HEK293 (cell line): Measurements from ENCODE around the gene ZNF785.
"Not testable (repeated sequence)": the region's sequence is repeated elsewhere in the genome, so short reads cannot be mapped to it uniquely, and the experiment has no call there.

Source experiments
- CTCF ChIA-PET: fragments of 350-600 bp; formaldehyde crosslinking; extraction: SDS; loops from one replicate; lab custom pipeline; 2021; ENCODE audit warnings: antibody characterized with exemption; lab: Yijun Ruan, JAX
- POLR2A ChIA-PET: fragments of 300-600 bp; formaldehyde crosslinking; extraction: SDS; loops from one replicate; lab custom pipeline; 2020; ENCODE audit warnings: antibody characterized with exemption, inconsistent platforms; lab: Yijun Ruan, JAX
- H3K27ac ChIP-seq: fragments of 200-500 bp; sonication (Bioruptor generic); 2 replicates; pipeline ENCODE4 v1.5.1; 2014; ENCODE audit warnings: low read depth, low read length, control low read depth, inconsistent platforms; ENCODE audit errors: extremely low read depth
- H3K36me3 ChIP-seq, 2 experiments: fragments of 200-500 bp in 1 of 2; sonication (Bioruptor generic) in 1 of 2; 1 replicate in 1 of 2; 2 replicates in 1 of 2; pipeline ENCODE4 v1.5.1; 2014 to 2017; ENCODE audit warnings: inconsistent platforms in 2 of 2, low read length in 2 of 2; ENCODE audit not compliant: control insufficient read depth in 2 of 2, insufficient read depth in 1 of 2
- H3K4me1 ChIP-seq: fragments of 200-500 bp; sonication (Bioruptor generic); 2 replicates; pipeline ENCODE4 v1.5.1; 2014; ENCODE audit warnings: mild to moderate bottlenecking, low read length, inconsistent platforms; ENCODE audit not compliant: control insufficient read depth, insufficient read depth
- H3K4me3 ChIP-seq: 2 replicates; pipeline ENCODE4 v1.5.1; 2011; ENCODE audit warnings: low read depth, mild to moderate bottlenecking, control low read depth, low read length, moderate library complexity
- H3K9me3 ChIP-seq: fragments of 200-500 bp; sonication (Bioruptor generic); 2 replicates; pipeline ENCODE4 v1.5.1; 2014; ENCODE audit warnings: low read depth, low read length, inconsistent platforms; ENCODE audit not compliant: control insufficient read depth, insufficient read depth
- EGR2 ChIP-seq: fragments of 450-650 bp; formaldehyde crosslinking; IDR thresholded peaks from 2 replicates; pipeline ENCODE4 v1.5.1; 2016; ENCODE audit warnings: low read depth, missing biosample characterization, missing genetic modification characterization
- IKZF3 ChIP-seq: fragments of 450-650 bp; IDR thresholded peaks from 2 replicates; pipeline ENCODE4 v1.5.0; 2018; ENCODE audit warnings: missing biosample characterization, mild to moderate bottlenecking, missing genetic modification characterization, moderate library complexity
- MYNN ChIP-seq: fragments of 450-650 bp; formaldehyde crosslinking; IDR thresholded peaks from 2 replicates; pipeline ENCODE4 v1.5.1; 2016; ENCODE audit warnings: missing biosample characterization, missing genetic modification characterization, borderline replicate concordance
- OSR2 ChIP-seq: fragments of 450-650 bp; formaldehyde crosslinking; IDR thresholded peaks from 2 replicates; pipeline ENCODE4 v1.5.1; 2016; ENCODE audit warnings: missing biosample characterization, missing genetic modification characterization
- PRDM4 ChIP-seq: fragments of 450-650 bp; formaldehyde crosslinking; IDR thresholded peaks from 2 replicates; pipeline ENCODE4 v1.5.1; 2017; ENCODE audit warnings: missing biosample characterization, missing genetic modification characterization
- REST ChIP-seq: fragments of 450-650 bp; formaldehyde crosslinking; IDR thresholded peaks from 2 replicates; pipeline ENCODE4 v1.5.1; 2016; ENCODE audit warnings: missing biosample characterization, missing genetic modification characterization
- SP7 ChIP-seq: fragments of 450-650 bp; formaldehyde crosslinking; IDR thresholded peaks from 2 replicates; pipeline ENCODE4 v1.5.1; 2016; ENCODE audit warnings: missing biosample characterization, missing genetic modification characterization
- ZBTB17 ChIP-seq: fragments of 450-650 bp; formaldehyde crosslinking; IDR thresholded peaks from 2 replicates; pipeline ENCODE4 v1.5.1; 2016; ENCODE audit warnings: missing biosample characterization, missing genetic modification characterization
- ZFHX2 ChIP-seq: fragments of 450-650 bp; formaldehyde crosslinking; conservative IDR thresholded peaks from 2 replicates; pipeline ENCODE4 v1.5.1; 2016; ENCODE audit warnings: missing biosample characterization, missing genetic modification characterization
- ZNF140 ChIP-seq: fragments of 450-650 bp; formaldehyde crosslinking; IDR thresholded peaks from 2 replicates; pipeline ENCODE4 v1.5.1; 2016; ENCODE audit warnings: missing biosample characterization, missing genetic modification characterization
- ZNF23 ChIP-seq: fragments of 450-650 bp; formaldehyde crosslinking; IDR thresholded peaks from 2 replicates; pipeline ENCODE4 v1.5.1; 2016; ENCODE audit warnings: missing biosample characterization, missing genetic modification characterization, borderline replicate concordance
- ZNF248 ChIP-seq: fragments of 450-650 bp; formaldehyde crosslinking; IDR thresholded peaks from 2 replicates; pipeline ENCODE4 v1.5.1; 2017; ENCODE audit warnings: missing biosample characterization, missing genetic modification characterization
- ZNF302 ChIP-seq: fragments of 450-650 bp; formaldehyde crosslinking; IDR thresholded peaks from 2 replicates; pipeline ENCODE4 v1.5.1; 2016; ENCODE audit warnings: missing biosample characterization, missing genetic modification characterization, low read depth
- ZNF513 ChIP-seq: fragments of 450-650 bp; IDR thresholded peaks from 2 replicates; pipeline ENCODE4 v1.5.1; 2018; ENCODE audit warnings: missing biosample characterization, missing genetic modification characterization
- ZNF514 ChIP-seq: fragments of 450-650 bp; formaldehyde crosslinking; IDR thresholded peaks from 2 replicates; pipeline ENCODE4 v1.5.1; 2016; ENCODE audit warnings: missing biosample characterization, missing genetic modification characterization
- ZNF555 ChIP-seq: fragments of 450-650 bp; formaldehyde crosslinking; conservative IDR thresholded peaks from 2 replicates; pipeline ENCODE4 v1.5.1; 2017; ENCODE audit warnings: missing biosample characterization, mild to moderate bottlenecking, missing genetic modification characterization, inconsistent platforms
- ZNF560 ChIP-seq: fragments of 450-650 bp; formaldehyde crosslinking; IDR thresholded peaks from 2 replicates; pipeline ENCODE4 v1.5.1; 2017; ENCODE audit warnings: missing biosample characterization, missing genetic modification characterization, borderline replicate concordance
- ZNF623 ChIP-seq: fragments of 450-650 bp; formaldehyde crosslinking; IDR thresholded peaks from 2 replicates; pipeline ENCODE4 v1.5.1; 2016; ENCODE audit warnings: missing biosample characterization, missing genetic modification characterization
- ZNF629 ChIP-seq: fragments of 450-650 bp; formaldehyde crosslinking; IDR thresholded peaks from 2 replicates; pipeline ENCODE4 v1.5.1; 2017; ENCODE audit warnings: missing biosample characterization, missing genetic modification characterization
- ZNF654 ChIP-seq: fragments of 450-650 bp; formaldehyde crosslinking; IDR thresholded peaks from 2 replicates; pipeline ENCODE4 v1.5.1; 2016; ENCODE audit warnings: low read depth, missing biosample characterization, missing genetic modification characterization
- ZNF843 ChIP-seq: fragments of 450-650 bp; formaldehyde crosslinking; IDR thresholded peaks from 2 replicates; pipeline ENCODE4 v1.5.1; 2016; ENCODE audit warnings: missing biosample characterization, missing genetic modification characterization
- ZSCAN16 ChIP-seq: fragments of 450-650 bp; formaldehyde crosslinking; IDR thresholded peaks from 2 replicates; pipeline ENCODE4 v1.5.1; 2016; ENCODE audit warnings: missing biosample characterization, missing genetic modification characterization
- TF ChIP-seq, protein P1 (sequence below): fragments of 450-650 bp; formaldehyde crosslinking; IDR thresholded peaks from 2 replicates; pipeline ENCODE4 v1.5.1; 2016; ENCODE audit warnings: missing biosample characterization, missing genetic modification characterization

ZNF785 gene

DNA sequence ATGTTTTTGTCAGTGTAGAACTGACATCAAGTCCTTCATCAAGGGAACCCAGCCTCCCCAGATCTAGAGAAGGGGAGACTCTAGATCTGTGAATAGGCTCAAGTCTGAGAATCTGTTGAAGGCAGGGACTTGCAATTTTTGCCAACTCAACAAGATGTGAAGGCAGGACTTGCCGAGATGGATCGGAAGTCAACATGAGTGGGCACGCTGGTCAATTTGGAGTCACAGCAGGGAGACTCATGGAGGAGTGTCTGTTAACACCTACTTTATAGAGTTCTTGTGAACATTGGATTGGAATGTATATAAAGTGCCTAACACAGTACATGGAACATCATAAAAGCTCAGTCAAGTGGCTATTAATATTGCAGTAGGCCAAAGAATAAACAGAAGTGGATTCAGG is 14.7 kb upstream of the ZNF785 start:
- Histone ChIP-seq H3K9me3 (no peaks in the 10 kb centered on the region), H3K27ac (no peak overlapping the region), H3K4me3 (no peak overlapping the region), H3K4me1 (no peaks in the 10 kb centered on the region)
- CTCF ChIA-PET, result interaction anchor here (0.5 to 2.2 kb wide), 7 partner anchors 28 to 192 kb away, joined by 3 to 11 read pairs (median 6); partner anchors contain the start of genes DCTPP1 and ZNF771
- TF ChIP-seq ZBTB17 (tag by site-specific recombination), result peak; percentile 23; the same call in 1 of the 2 replicates
- TF ChIP-seq ZFHX2 (tag by site-specific recombination), result peak; percentile 60
- TF ChIP-seq ZNF843 (tag by site-specific recombination), result no peak
- 0 out of 2 replicates have a peak, but pooled peaks have one; percentile 14 for TF ChIP-seq IKZF3
- 0 out of 2 replicates have a peak, but pooled peaks have one; percentile 19 for TF ChIP-seq OSR2 (tag by site-specific recombination)
- TF ChIP-seq SP7 (tag by site-specific recombination), result peak; percentile 44; the same call in 1 of the 2 replicates
- peak; percentile 81; the same call in 1 of the 2 replicates for TF ChIP-seq EGR2 (tag by site-specific recombination)
- no peak for TF ChIP-seq ZSCAN16
- TF ChIP-seq ZNF23, result no peak
- TF ChIP-seq MYNN (tag by site-specific recombination), result no peak
- TF ChIP-seq, all 188 proteins: peak for 6
- peaks cover 7 to 35% of the 10 kb centered on the region in 2 experiments; a peak in 2 of 3 replicates for H3K36me3 ChIP-seq
- POLR2A ChIA-PET, result interaction anchor here (0.5 to 2.2 kb wide), 4 partner anchors 9 to 34 kb away, joined by 6 to 7 read pairs (median 7); partner anchors contain the start of gene ZNF689

DNA sequence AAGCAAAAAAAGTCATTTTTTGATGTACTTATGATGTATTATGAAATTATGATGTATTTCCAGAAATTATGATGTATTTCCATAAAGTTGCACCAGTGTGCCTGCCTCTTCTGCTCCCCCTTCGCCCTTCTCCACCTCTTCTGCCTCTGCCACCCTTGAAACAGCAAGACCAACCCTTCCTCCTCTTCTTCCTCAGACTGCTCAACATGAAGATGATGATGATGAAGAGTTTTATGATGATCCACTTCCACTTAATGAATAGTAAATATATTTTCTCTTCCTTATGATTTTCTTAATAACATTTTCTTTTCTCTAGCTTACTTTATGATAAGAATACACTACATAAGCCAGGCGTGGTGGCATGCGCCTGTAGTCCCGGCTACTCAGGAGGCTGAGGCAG is 7.4 kb upstream of the ZNF785 start:
- CTCF ChIA-PET, result interaction anchor here (0.5 to 1.5 kb wide), 5 partner anchors 22 to 550 kb away, joined by 3 to 5 read pairs (median 4); partner anchors contain the start of gene DCTPP1
- Histone ChIP-seq H3K36me3 (no peaks in the 10 kb centered on the region), H3K4me1 (no peaks in the 10 kb centered on the region), H3K9me3 (no peaks in the 10 kb centered on the region), H3K4me3 (no peak overlapping the region), H3K27ac (no peak overlapping the region)
- POLR2A ChIA-PET, result interaction anchor here (0.7 to 1.3 kb wide), 2 partner anchors 35 to 41 kb away, joined by 3 to 4 read pairs; no protein-coding TSS in a partner anchor
- peak; percentile 90 for TF ChIP-seq ZNF513 (tag by site-specific recombination)
- TF ChIP-seq, protein P1, sequence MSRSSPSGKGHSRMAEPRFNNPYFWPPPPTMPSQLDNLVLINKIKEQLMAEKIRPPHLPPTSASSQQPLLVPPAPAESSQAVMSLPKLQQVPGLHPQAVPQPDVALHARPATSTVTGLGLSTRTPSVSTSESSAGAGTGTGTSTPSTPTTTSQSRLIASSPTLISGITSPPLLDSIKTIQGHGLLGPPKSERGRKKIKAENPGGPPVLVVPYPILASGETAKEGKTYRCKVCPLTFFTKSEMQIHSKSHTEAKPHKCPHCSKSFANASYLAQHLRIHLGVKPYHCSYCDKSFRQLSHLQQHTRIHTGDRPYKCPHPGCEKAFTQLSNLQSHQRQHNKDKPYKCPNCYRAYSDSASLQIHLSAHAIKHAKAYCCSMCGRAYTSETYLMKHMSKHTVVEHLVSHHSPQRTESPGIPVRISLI, result no peak
- no peak for TF ChIP-seq ZNF654 (tag by site-specific recombination)
- TF ChIP-seq ZNF302, result no peak
- no peak for TF ChIP-seq ZNF248

- not testable (repeated sequence) for H3K36me3 ChIP-seq, H3K9me3 ChIP-seq, H3K4me1 ChIP-seq, H3K27ac ChIP-seq, H3K4me3 ChIP-seq
- CTCF ChIA-PET, result interaction anchor here (0.9 kb wide), 1 partner anchor 141 kb away, joined by 3 read pairs; no protein-coding TSS in a partner anchor
- POLR2A ChIA-PET, result interaction anchor here (0.7 to 1.1 kb wide), 2 partner anchors 19 to 497 kb away, joined by 3 to 4 read pairs; no protein-coding TSS in a partner anchor
- TF ChIP-seq ZNF629 (tag by site-specific recombination) (peak; percentile 43; the same call in 1 of the 2 replicates), ZNF555 (tag by site-specific recombination) (peak; percentile 89), REST (tag by site-specific recombination) (peak; percentile 77), ZNF514 (tag by site-specific recombination) (peak; percentile 58; the same call in 1 of the 2 replicates), ZNF140 (tag by site-specific recombination) (peak; percentile 89; the same call in 1 of the 2 replicates), ZNF560 (peak; percentile 76; the same call in 1 of the 2 replicates), PRDM4 (tag by site-specific recombination) (peak; percentile 38; the same call in 1 of the 2 replicates), ZNF623 (tag by site-specific recombination) (peak; percentile 81)
These were observed 5.4 kb upstream of the ZNF785 start for GRCh38 chr16:30590869-30591268.
